Neuron (in vitro differentiated cells): ENCODE results near the gene TEDC2.

Experiments
- H2AFZ ChIP-seq: one replicate; pipeline ENCODE4 v1.6.1; 2013; ENCODE audit warnings: low read depth, mild to moderate bottlenecking, inconsistent platforms, low read length, moderate library complexity
- H3K27me3 ChIP-seq: one replicate; pipeline ENCODE4 v1.6.1; 2013; ENCODE audit warnings: low read length; ENCODE audit not compliant: insufficient read depth
- H3K36me3 ChIP-seq: one replicate; pipeline ENCODE4 v1.6.1; 2013; ENCODE audit warnings: low read length; ENCODE audit not compliant: insufficient read depth
- H3K4me1 ChIP-seq: one replicate; pipeline ENCODE4 v1.6.1; 2013; ENCODE audit warnings: low read length; ENCODE audit not compliant: insufficient read depth
- H3K4me3 ChIP-seq: 2 replicates; pipeline ENCODE4 v1.5.1; 2013; ENCODE audit warnings: mild to moderate bottlenecking, low read length, moderate library complexity
- H3K9me3 ChIP-seq: one replicate; pipeline ENCODE4 v1.6.1; 2013; ENCODE audit warnings: low read length

The TEDC2 gene

DNA sequence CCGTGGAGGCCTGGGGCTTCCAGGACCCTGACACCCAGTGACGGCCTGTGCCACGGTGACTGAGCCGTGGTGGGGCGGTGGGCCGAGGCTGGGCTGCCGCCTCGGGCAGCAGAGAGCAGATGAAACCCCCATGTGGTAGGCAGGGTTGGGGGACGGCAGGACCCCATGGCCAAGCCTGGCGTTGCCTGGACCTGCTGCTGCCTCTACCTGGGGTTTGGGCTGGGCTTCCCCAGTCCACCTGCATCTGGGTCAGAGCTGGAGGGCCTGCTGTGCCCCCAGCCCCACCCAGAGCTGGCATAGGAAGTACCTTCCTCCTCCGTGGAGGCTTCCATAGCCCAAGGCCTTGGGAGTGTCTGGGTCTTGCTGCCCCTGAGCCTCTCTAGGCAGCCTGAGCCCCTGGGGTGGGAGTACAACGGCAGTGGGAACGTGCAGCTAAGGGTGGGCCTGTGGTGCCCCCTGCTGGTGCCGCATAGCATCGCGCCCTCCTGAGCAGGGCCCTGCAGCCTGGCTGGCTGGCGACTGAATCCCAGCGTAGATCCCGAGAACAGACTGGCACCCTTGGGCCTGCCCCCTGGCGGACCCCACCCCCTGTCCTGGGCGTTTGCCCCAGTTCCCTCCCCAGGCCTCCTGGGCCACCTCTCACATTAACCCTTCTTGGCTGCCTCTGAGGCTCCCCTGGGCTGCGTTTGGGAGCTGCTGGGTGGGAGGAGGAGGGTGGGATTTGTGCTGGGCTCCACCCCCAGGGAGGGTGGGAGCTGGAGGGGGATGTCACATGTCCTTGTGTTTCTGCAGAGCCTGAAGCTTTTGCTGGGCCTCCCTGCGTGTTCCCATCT, 41.2 kb downstream of the TEDC2 start:
- no peaks in the 10 kb centered on the region for H3K27me3 ChIP-seq
- peaks cover 19% of the 10 kb centered on the region for H3K36me3 ChIP-seq
- H3K4me3 ChIP-seq = peak overlapping the region; percentile 28
- H2AFZ ChIP-seq = peak overlapping the region; percentile 15
- peaks cover 13% of the 10 kb centered on the region for H3K4me1 ChIP-seq
- H3K9me3 ChIP-seq = no peaks in the 10 kb centered on the region

DNA sequence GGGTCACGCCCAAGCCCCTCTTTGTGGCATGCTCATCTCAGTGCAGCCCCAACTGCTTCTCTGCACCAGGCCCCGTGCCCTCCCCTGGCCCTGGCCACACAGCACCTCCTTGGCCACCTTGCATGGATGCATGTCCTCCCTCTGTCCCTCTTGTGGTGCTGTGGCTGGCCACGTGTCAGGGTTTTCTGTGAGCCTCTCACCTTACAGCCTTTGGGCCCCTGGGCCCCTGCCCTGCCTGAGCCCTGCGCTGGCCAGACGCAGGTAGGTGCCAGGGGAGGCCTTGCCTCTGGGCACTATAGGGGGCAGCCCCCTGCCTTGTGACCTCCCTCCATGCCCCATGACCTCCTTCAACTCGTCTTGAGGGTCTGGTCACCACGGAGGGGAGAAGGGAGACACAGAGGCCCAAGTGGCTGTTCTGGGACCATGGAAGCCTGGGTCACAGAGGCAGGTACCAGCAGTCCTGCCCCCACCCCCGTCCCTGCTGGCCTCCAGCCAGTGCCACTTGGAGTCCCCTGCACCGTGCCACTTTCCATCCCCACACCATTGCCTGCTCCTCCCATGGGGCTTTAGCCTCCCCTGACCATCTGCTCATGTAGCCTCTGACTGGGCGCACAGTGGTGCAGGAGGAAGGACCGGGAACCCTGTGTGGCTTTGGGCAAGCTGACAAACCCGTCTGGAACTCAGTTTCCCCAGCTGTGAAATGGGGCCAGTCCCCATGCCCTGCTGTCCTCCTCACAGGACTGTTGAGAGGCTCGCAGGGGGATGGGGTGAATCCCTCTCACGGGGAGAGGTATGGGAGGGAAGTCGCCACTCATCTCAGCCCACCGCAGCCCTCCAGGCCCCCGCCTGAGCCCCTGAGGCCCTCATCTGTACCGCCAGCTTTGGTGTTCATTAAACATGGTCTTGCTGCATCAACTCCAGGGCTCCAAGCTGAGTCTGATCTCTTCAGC, 42.3 kb downstream of the TEDC2 start:
- Histone ChIP-seq H3K36me3 (peaks cover 8% of the 10 kb centered on the region), H3K27me3 (no peaks in the 10 kb centered on the region), H2AFZ (peak overlapping the region; percentile 15), H3K4me1 (peaks cover 13% of the 10 kb centered on the region), H3K9me3 (no peaks in the 10 kb centered on the region), H3K4me3 (no peak overlapping the region)

DNA sequence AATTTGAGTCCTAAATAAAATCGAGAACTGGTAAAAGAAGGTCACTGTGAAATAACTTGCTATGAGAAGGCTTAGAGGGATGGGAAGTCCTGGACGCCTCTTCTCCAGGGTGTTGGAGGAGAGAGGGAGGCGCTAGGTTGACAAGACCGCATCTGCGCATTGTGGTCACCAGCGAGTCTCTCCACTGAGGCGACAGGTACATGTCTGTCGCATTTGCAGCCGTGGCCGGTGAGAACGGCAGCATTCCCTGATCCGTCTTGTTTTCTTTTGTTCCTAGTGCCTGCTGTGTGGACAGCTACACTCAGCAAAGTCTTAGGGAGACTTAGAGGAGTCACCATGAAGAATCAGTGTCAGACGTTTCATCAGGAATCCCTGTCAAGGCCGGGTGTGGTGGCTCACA, 45.8 kb downstream of the TEDC2 start:
- Histone ChIP-seq H3K9me3 (no peaks in the 10 kb centered on the region), H2AFZ (no peak overlapping the region), H3K36me3 (no peaks in the 10 kb centered on the region), H3K27me3 (no peaks in the 10 kb centered on the region), H3K4me1 (peaks cover 18% of the 10 kb centered on the region), H3K4me3 (no peak overlapping the region)

DNA sequence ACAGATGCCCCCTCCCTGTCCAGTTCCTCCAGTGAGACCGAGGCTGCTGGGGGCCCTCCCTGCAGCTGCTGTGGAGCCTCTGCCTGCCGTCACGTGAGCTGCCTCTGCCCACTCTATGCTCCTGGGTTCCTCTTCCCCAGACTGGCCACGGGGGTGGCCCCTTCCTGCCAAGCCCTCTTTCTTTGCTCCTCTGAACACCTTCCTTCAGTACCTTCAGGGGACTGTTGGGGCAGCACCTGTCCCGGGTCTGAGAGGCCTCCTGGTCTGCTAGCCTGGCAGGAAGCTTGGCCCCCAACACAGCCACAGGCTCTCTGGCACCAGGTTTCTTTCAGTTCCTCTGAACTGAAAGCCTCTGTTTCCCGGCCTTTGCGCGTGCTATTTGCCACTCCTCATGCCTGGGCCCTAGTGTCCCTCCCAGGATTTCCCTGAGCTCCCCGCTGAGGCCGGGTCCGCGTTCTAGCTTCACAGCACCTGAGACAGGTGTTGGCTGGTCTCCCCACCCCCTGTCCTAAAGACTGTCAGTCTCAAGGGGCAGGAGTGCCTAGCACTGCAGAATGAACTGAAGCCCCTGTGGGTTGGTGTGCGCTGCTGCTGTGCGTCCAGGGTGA, 47.2 kb downstream of the TEDC2 start:
- Histone ChIP-seq H3K4me1 (peaks cover 6% of the 10 kb centered on the region), H3K9me3 (no peaks in the 10 kb centered on the region), H3K27me3 (no peaks in the 10 kb centered on the region), H3K4me3 (no peak overlapping the region), H3K36me3 (no peaks in the 10 kb centered on the region), H2AFZ (no peak overlapping the region)

DNA sequence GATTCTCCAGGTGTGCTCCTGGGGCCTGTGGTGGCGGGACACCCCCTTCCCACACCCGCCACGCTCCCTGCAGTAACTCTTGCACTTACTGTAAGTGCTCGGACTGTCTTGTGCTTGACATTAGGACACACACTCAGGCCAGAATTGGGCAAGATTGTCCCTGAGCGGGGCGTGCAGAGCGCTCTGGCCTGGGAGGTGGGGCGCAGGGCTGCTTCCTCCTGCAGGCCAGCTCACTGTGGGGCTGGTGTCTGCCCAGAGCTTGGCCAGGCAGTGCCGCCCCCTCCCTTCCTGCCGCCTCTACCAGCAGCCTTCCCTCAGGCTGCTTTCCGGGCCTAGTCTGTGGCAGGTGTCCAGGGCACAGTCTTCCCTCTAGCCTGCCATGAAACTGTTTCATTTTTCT, 47.8 kb downstream of the TEDC2 start:
- Histone ChIP-seq H3K36me3 (no peaks in the 10 kb centered on the region), H3K9me3 (no peaks in the 10 kb centered on the region), H2AFZ (no peak overlapping the region), H3K4me1 (peaks cover 7% of the 10 kb centered on the region), H3K27me3 (no peaks in the 10 kb centered on the region), H3K4me3 (no peak overlapping the region)

DNA sequence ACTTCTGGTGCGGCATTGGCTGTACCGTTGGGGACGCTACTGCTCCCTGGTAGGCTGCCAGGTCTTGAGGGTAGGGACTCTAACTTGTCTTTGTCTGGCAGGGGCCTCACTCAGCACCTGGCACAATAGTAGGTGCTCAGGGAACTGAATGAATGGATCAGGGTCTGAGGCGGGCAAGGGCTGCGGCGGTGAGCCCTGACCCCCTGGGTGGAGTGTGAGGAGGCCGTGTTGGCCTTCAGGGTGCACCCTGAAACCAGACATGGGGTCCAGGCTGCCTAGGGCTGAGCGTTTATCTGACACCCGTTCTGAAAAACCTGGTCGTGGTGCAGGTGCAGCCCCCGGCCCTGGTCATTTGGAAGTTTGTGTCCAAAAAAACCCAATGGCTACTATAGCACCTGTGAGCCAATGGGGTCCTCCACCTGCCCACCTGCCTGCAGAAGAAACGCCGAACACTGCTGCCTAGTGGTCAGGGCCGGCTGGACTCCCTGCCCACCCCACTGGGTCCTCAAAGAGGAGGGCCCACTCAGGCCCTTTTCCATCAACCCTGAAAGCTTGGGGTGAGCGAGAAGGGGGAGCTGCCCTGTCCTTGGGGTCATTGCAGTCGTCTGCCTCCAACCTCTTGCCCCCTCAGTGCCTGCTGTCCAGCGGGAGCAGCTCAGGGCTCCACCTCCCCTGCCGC, 49.0 kb downstream of the TEDC2 start:
- H3K27me3 ChIP-seq = no peaks in the 10 kb centered on the region
- H3K36me3 ChIP-seq = no peaks in the 10 kb centered on the region
- peaks cover 14% of the 10 kb centered on the region for H3K4me1 ChIP-seq
- no peak overlapping the region for H3K4me3 ChIP-seq
- H2AFZ ChIP-seq = no peak overlapping the region
- no peaks in the 10 kb centered on the region for H3K9me3 ChIP-seq

DNA sequence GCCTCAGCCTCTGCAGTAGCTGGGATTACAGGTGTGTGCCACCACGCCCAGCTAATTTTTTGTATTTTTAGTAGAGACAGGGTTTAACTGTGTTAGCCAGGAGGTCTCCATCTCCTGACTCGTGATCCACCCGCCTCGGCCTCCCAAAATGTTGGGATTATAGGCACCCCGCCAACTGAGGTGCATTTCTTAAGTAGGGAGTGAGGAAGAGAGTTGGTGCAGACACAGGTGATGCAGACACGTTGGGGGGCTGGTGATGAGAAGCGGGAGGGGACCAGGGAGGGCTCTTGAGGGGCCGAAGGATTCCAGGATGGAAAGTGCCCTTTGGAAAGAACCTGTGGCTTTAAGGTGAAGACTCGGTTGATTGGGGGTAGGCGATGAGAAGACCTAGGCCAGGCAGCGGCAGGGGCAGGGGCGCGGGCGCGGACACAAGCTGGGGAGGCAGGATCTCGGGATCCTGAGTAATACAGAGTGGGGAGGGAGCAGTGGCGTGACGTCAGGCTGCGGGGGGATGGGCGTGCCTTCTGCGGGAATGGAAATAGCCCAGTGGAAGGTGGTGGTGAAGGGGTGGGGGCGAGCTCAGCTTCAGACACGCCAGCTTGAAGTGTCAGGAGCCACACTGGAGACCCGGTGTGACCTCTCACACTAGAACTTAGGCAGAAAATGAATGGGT, 51.4 kb downstream of the TEDC2 start:
- Histone ChIP-seq H3K4me3 (no peak overlapping the region), H3K36me3 (peaks cover 2% of the 10 kb centered on the region), H3K27me3 (no peaks in the 10 kb centered on the region), H2AFZ (no peak overlapping the region), H3K9me3 (no peaks in the 10 kb centered on the region), H3K4me1 (peaks cover 29% of the 10 kb centered on the region)

DNA sequence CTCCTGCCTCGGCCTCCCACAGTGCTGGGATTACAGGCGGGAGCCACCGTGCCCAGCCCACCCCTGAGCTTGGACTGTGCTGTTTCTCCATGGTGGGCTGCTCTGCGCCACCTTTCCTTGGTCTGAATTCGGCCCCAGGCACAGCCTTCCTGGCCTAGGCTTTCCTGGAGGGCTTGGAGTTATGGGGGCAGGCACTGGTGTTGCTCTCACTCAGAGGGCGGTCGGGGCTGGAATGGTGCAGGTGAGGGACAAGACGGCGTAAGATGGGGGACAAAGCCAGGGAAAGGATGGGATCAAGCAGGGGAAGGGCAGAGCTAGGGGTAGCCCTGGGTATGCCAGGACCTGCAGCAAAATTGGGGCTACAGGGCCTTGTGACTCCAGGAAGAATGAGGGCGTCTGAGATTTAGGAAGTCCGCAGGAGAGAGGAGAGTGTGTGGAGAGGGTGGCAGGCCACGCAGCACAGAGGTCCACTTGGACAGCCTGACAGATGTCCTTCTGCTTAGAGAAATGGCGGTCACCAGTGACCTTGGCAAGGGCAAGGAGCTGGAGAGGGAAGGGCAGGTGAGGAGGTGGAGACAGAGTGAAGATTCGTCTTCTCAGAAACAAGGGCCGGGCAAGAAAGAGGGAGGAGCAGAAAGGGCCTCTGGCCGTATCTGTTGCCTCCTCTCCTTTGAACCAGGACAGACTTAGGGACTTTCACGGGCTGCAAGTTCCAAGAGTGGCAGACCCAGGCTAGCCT, 52.3 kb downstream of the TEDC2 start:
- Histone ChIP-seq H2AFZ (no peak overlapping the region), H3K4me3 (no peak overlapping the region), H3K4me1 (peaks cover 29% of the 10 kb centered on the region), H3K27me3 (no peaks in the 10 kb centered on the region), H3K36me3 (peaks cover 6% of the 10 kb centered on the region), H3K9me3 (no peaks in the 10 kb centered on the region)

DNA sequence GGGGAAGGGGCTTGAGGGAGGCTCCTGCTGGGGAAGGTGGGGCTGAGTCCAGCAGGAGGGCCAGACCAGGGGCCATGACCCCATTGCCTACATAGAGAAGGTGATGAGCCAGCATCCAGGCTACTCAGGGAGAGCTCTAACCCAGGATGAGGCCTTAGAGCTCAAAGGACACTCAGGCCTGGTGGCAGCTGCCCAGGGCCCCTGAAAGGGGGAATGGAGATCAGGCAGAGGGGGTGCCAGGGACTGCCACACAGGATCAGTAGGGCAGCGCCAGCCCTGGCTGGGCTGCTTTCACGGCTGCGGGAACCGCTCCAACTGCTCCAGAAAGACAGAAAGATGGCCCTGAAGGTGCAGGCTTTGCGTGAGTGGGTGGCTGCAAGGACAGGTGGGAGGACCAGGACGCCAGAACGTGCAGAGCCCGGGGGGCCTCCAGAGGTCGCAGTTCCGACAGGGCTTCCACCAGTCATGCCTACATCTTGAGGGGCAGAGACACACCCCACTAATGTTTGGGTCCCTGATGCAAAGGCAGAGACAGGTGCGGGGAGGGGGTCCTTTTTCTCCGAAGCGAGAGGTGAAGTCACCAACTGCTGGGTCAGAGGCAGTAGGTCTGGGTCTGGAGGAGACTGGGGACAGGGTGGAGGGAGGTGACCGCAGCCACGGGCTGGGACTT, 53.0 kb downstream of the TEDC2 start:
- peak overlapping the region; percentile 54 for H3K4me3 ChIP-seq

DNA sequence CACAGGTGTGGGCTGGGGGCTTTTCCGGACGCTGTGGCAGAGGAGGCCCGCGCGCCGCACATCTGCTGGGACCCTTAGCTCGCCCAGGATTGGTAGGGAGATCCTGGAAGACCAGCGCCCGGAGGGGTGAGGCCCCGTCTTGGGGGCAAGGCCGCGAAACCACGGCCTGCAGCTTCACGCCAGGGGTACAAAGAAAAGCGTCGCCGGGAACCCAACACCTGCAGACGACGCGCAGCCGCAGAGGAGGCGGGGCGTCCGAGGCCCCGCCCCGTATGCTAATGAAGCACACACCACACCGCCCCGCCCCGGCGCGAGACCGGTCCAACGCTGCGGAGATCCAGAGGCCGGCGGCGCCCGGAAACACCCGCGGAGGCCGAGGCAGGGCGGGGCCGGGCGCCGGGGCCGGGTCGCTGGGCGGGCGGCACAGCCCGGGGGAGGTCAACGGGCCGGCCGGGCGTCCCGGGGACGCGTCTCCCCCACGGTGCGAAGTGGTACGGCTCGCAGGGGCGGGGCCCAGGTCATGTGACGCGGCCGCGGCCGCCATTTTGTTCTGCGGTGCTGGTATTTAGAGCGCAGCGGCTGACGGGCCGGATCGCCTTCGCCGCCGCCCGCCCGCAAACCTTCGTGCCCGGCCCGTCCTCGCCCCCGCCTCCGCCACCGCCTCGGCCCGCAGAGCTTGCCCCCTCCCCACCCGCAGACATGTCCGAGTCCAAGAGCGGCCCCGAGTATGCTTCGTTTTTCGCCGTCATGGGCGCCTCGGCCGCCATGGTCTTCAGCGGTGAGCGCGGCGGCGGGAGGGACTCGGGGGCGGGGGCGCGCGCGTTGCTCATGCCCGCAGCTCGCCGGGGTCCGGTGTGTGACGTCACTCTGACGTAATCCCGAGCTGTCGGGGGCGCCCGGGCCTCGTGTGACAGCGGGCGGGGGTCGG, 53.8 kb downstream of the TEDC2 start, which contains the start of gene ATP6V0C:
Gene ATP6V0C (plus strand): TSS at position 548 of the 928 bp plus-strand sequence. CDS start 152 bp downstream, at position 700.
- Histone ChIP-seq H3K4me3 (peak within 1 kb of the TSS; percentile 54), H3K36me3 (peaks cover 9% of the 10 kb centered on the region), H3K9me3 (no peaks in the 10 kb centered on the region), H3K27me3 (no peaks in the 10 kb centered on the region), H3K4me1 (peaks cover 32% of the 10 kb centered on the region), H2AFZ (peak within 1 kb of the TSS; percentile 79)

More for the DNA sequence above, 53.0 kb downstream of the TEDC2 start:
- no peaks in the 10 kb centered on the region for H3K27me3 ChIP-seq
- H2AFZ ChIP-seq = peak overlapping the region; percentile 79
- peaks cover 29% of the 10 kb centered on the region for H3K4me1 ChIP-seq
- no peaks in the 10 kb centered on the region for H3K9me3 ChIP-seq
- H3K36me3 ChIP-seq = peaks cover 6% of the 10 kb centered on the region
